IMR-90 (cell line): ENCODE measurements around the gene CACNA2D1. TPM values are rescaled to one million over a fixed set of nuclear protein-coding genes. Genes with fewer than 3 reads are reported as not detected.

ENCODE experiments used
- ATAC-seq: fragments of 200-7000 bp; cut with Tn5 transposase; 2 replicates; pipeline ENCODE4 v1.9.1; 2020; ENCODE audit warnings: low read depth, mild to moderate bottlenecking, moderate library complexity
- BruUV-seq: library from RNA; stranded (reverse); fragments of 400-500 nt; replicated peaks from 2 replicates; lab custom pipeline; 2021; lab: Mats Ljungman, UMichigan
- CTCF ChIA-PET: fragments of 300-600 bp; formaldehyde crosslinking; extraction: SDS; loops from one replicate; lab custom pipeline; 2021; ENCODE audit warnings: antibody characterized with exemption; lab: Yijun Ruan, JAX
- POLR2A ChIA-PET: fragments of 300-600 bp; sonication (Branson Sonifier 250); formaldehyde crosslinking; loops from one replicate; lab custom pipeline; 2022; ENCODE audit warnings: antibody characterized with exemption; ENCODE audit not compliant: unreplicated experiment; lab: Charles Lee
- DNase-seq: peaks from one replicate; pipeline ENCODE4 v3.0.0; 2013
- H2AFZ ChIP-seq: replicated peaks from 2 replicates; pipeline ENCODE3; 2013; ENCODE audit warnings: low read length, mild to moderate bottlenecking; ENCODE audit not compliant: poor library complexity
- H2AK5ac ChIP-seq: 2 replicates; pipeline ENCODE4 v1.6.1; 2013; ENCODE audit warnings: low read depth, low read length, inconsistent platforms
- H2AK9ac ChIP-seq: replicated peaks from 2 replicates; pipeline ENCODE3; 2013; ENCODE audit warnings: mild to moderate bottlenecking, low read depth, low read length, moderate library complexity; ENCODE audit not compliant: poor library complexity
- H2BK120ac ChIP-seq: 2 replicates; pipeline ENCODE4 v1.6.1; 2013; ENCODE audit warnings: low read depth, low read length, inconsistent platforms
- H2BK15ac ChIP-seq: 3 replicates; pipeline ENCODE4 v1.6.1; 2013; ENCODE audit warnings: low read depth, low read length, inconsistent platforms
- H2BK20ac ChIP-seq: 2 replicates; pipeline ENCODE4 v1.6.1; 2013; ENCODE audit warnings: low read depth, mild to moderate bottlenecking, inconsistent platforms, low read length, moderate library complexity
- H2BK5ac ChIP-seq: 2 replicates; pipeline ENCODE4 v1.6.1; 2013; ENCODE audit warnings: mild to moderate bottlenecking, low read depth, low read length, inconsistent platforms; ENCODE audit not compliant: poor library complexity, severe bottlenecking
- H3K14ac ChIP-seq: replicated peaks from 2 replicates; pipeline ENCODE4 v1.6.1; 2013; ENCODE audit warnings: low read depth, low read length, inconsistent platforms
- H3K18ac ChIP-seq: 2 replicates; pipeline ENCODE4 v1.6.1; 2013; ENCODE audit warnings: low read depth, low read length, control low read depth
- H3K23ac ChIP-seq: 2 replicates; pipeline ENCODE4 v1.6.1; 2013; ENCODE audit warnings: low read depth, low read length, inconsistent platforms
- H3K27ac ChIP-seq: 2 replicates; pipeline ENCODE4 v1.5.1; 2013; ENCODE audit warnings: mild to moderate bottlenecking, control low read depth, low read length; ENCODE audit not compliant: insufficient read depth
- H3K27me3 ChIP-seq: 2 replicates; pipeline ENCODE4 v1.6.1; 2013; ENCODE audit warnings: low read length; ENCODE audit not compliant: control insufficient read depth, insufficient read depth
- H3K36me3 ChIP-seq: 2 replicates; pipeline ENCODE4 v1.6.1; 2013; ENCODE audit warnings: low read length, mixed read lengths; ENCODE audit not compliant: control insufficient read depth, insufficient read depth
- H3K4ac ChIP-seq: 2 replicates; pipeline ENCODE4 v1.6.1; 2013; ENCODE audit warnings: low read depth, low read length, inconsistent platforms
- H3K4me1 ChIP-seq: 2 replicates; pipeline ENCODE4 v1.6.1; 2013; ENCODE audit warnings: low read length, mixed read lengths; ENCODE audit not compliant: control insufficient read depth, insufficient read depth
- H3K4me2 ChIP-seq: 2 replicates; pipeline ENCODE4 v1.6.1; 2013; ENCODE audit warnings: low read depth, mild to moderate bottlenecking, control low read depth, low read length, moderate library complexity
- H3K4me3 ChIP-seq: 2 replicates; pipeline ENCODE4 v1.5.1; 2013; ENCODE audit warnings: low read depth, mild to moderate bottlenecking, control low read depth, low read length, moderate library complexity; ENCODE audit not compliant: insufficient read depth
- H3K56ac ChIP-seq: 2 replicates; pipeline ENCODE4 v1.6.1; 2013; ENCODE audit warnings: low read length, inconsistent platforms; ENCODE audit not compliant: insufficient read depth; ENCODE audit errors: extremely low read depth
- H3K79me1 ChIP-seq, 2 experiments: 2 replicates each; pipeline ENCODE4 v1.6.1; 2013; ENCODE audit warnings: low read length in 2 of 2, inconsistent platforms in 1 of 2, low read depth in 1 of 2
- H3K9ac ChIP-seq: 2 replicates; pipeline ENCODE4 v1.6.1; 2013; ENCODE audit warnings: low read depth, low read length, control low read depth
- H3K9me1 ChIP-seq: 2 replicates; pipeline ENCODE4 v1.6.1; 2013; ENCODE audit warnings: low read length, inconsistent platforms; ENCODE audit not compliant: insufficient read depth
- H3K9me3 ChIP-seq: 2 replicates; pipeline ENCODE4 v1.6.1; 2013; ENCODE audit warnings: low read length; ENCODE audit not compliant: control insufficient read depth, insufficient read depth
- H4K20me1 ChIP-seq: 2 replicates; pipeline ENCODE4 v1.6.1; 2013; ENCODE audit warnings: low read length, inconsistent platforms; ENCODE audit not compliant: insufficient read depth
- H4K5ac ChIP-seq: 2 replicates; pipeline ENCODE4 v1.6.1; 2013; ENCODE audit warnings: mild to moderate bottlenecking, low read depth, low read length, control low read depth
- H4K8ac ChIP-seq, 2 experiments: 2 replicates each; pipeline ENCODE4 v1.6.1; 2013; ENCODE audit warnings: low read depth in 2 of 2, low read length in 2 of 2, control low read depth in 1 of 2, inconsistent platforms in 1 of 2
- H4K91ac ChIP-seq: 2 replicates; pipeline ENCODE4 v1.6.1; 2013; ENCODE audit warnings: low read depth, low read length, inconsistent platforms; ENCODE audit not compliant: insufficient read depth
- BHLHE40 ChIP-seq: fragments of 150-350 bp; IDR thresholded peaks from 2 replicates; pipeline ENCODE4 v1.6.1; 2016; ENCODE audit warnings: mild to moderate bottlenecking, low read depth, low read length
- CEBPB ChIP-seq: IDR thresholded peaks from 2 replicates; pipeline ENCODE4 v1.6.1; 2012; ENCODE audit warnings: low read depth, low read length, improper control_type of control experiment
- CHD1 ChIP-seq: IDR thresholded peaks from 2 replicates; pipeline ENCODE4 v1.6.1; 2012; ENCODE audit warnings: low read depth, low read length, improper control_type of control experiment
- FOS ChIP-seq: fragments of 150-350 bp; IDR thresholded peaks from 2 replicates; pipeline ENCODE4 v1.6.1; 2016; ENCODE audit warnings: low read depth, low read length
- MAFK ChIP-seq: IDR thresholded peaks from 2 replicates; pipeline ENCODE4 v1.6.1; 2012; ENCODE audit warnings: low read depth, low read length, improper control_type of control experiment
- MAZ ChIP-seq: IDR thresholded peaks from 2 replicates; pipeline ENCODE4 v1.6.1; 2012; ENCODE audit warnings: low read depth, mild to moderate bottlenecking, low read length, improper control_type of control experiment, moderate library complexity, borderline replicate concordance
- MXI1 ChIP-seq: IDR thresholded peaks from 2 replicates; pipeline ENCODE4 v1.6.1; 2012; ENCODE audit warnings: low read depth, mild to moderate bottlenecking, low read length, moderate library complexity, borderline replicate concordance
- NFE2L2 ChIP-seq: fragments of 150-350 bp; IDR thresholded peaks from 2 replicates; pipeline ENCODE4 v1.6.1; 2016; ENCODE audit warnings: low read depth, mild to moderate bottlenecking, low read length
- POLR2A ChIP-seq: IDR thresholded peaks from 2 replicates; pipeline ENCODE4 v1.6.1; 2012; ENCODE audit warnings: mild to moderate bottlenecking, low read depth, low read length
- RAD21 ChIP-seq: IDR thresholded peaks from 2 replicates; pipeline ENCODE4 v1.6.1; 2012; ENCODE audit warnings: low read length, improper control_type of control experiment
- RCOR1 ChIP-seq: IDR thresholded peaks from 2 replicates; pipeline ENCODE4 v1.6.1; 2012; ENCODE audit warnings: mild to moderate bottlenecking, low read length, improper control_type of control experiment; ENCODE audit not compliant: insufficient replicate concordance
- RFX5 ChIP-seq: IDR thresholded peaks from 2 replicates; pipeline ENCODE4 v1.8.0; 2012; ENCODE audit warnings: low read depth, mild to moderate bottlenecking, low read length, moderate library complexity
- SMC3 ChIP-seq: fragments of 150-350 bp; IDR thresholded peaks from 2 replicates; pipeline ENCODE4 v1.6.1; 2016; ENCODE audit warnings: low read depth, mild to moderate bottlenecking, antibody characterized with exemption, low read length, moderate library complexity
- WGBS, 2 experiments: methylation state at CpG; one replicate each; pipeline versions ENCODE4 v1.1.5 to v1.1.7; 2013; ENCODE audit warnings: missing lambda C conversion rate in 2 of 2; ENCODE audit not compliant: insufficient read length in 1 of 2; ENCODE audit errors: extremely low coverage in 2 of 2; 5-methylcytosine and 5-hydroxymethylcytosine counted together
- dilution Hi-C: fragments of 300-500 bp; cut with HindIII; formaldehyde crosslinking; loops from one replicate; pipeline ENCODE4 v1.14.3; 2018; ENCODE audit warnings: low sequenced_read_pairs; ENCODE audit not compliant: unreplicated experiment
- in situ Hi-C: fragments of 300-500 bp; cut with MboI; formaldehyde crosslinking; loops from 3 replicates; pipeline ENCODE4 v1.14.3; 2019; ENCODE audit warnings: low sequenced_read_pairs, inconsistent platforms, mixed read lengths
- intact Hi-C: fragments of 100-400 bp; cut with micrococcal nuclease; formaldehyde crosslinking; loops from 2 replicates; pipeline ENCODE4 v1.10.0; 2022
- polyA plus RNA-seq, 3 experiments: library from polyadenylated mRNA; depleted of rRNA; stranded (reverse); fragments of >200 nt; gene quantifications; 2 replicates each; pipeline ENCODE4 v1.2.3, GENCODE V29; 2012; ENCODE audit warnings: low replicate concordance in 1 of 3
- total RNA-seq: library from RNA; depleted of rRNA; stranded (reverse); fragments of >200 nt; gene quantifications from 2 replicates; pipeline ENCODE4 v1.2.3, GENCODE V29; 2012
- TF ChIP-seq, protein P1 (sequence below): conservative IDR thresholded peaks from 2 replicates; pipeline ENCODE4 v1.5.1; 2012; ENCODE audit warnings: mild to moderate bottlenecking, low read depth, low read length, improper control_type of control experiment
- TF ChIP-seq, protein P2 (sequence below): fragments of 150-350 bp; IDR thresholded peaks from 2 replicates; pipeline ENCODE4 v1.6.1; 2017; ENCODE audit warnings: mild to moderate bottlenecking, antibody characterized with exemption, low read length, low read depth
- TF ChIP-seq, protein P3 (sequence below): fragments of 150-350 bp; IDR thresholded peaks from 2 replicates; pipeline ENCODE4 v1.6.1; 2016; ENCODE audit warnings: low read depth, mild to moderate bottlenecking, low read length, moderate library complexity, borderline replicate concordance

Gene CACNA2D1
- total and polyA plus RNA-seq, 2 of the 4 experiments (the other 2 are of a cell fraction): 5.8 to 21.9 TPM

DNA sequence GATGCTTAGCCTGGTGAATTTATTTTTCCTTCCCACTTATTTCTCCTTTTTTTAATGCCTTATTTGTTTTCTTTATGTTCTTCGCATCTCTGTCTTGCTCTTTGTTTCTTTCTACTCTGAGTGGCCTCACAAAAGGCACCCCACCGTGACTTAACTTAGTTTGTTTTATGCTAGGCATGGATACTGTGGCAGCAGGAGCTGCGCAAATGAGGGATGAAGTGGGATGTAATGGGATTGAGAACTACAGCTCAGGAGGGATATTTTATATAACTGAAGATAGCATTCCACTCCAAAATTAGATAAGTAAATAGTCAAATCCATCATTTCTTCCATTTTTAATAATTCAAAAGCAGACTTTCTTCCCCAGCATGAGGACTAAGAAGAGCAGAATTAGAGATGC is 1.7 kb upstream of the CACNA2D1 start:
- DNase-seq (no peak), ATAC-seq (no peak)
- Histone ChIP-seq H3K4me2 (no peak overlapping the region), H4K5ac (no peak overlapping the region), H3K4me3 (no peak overlapping the region), H2BK15ac (no peak overlapping the region), H2AK9ac (no peak overlapping the region), H3K9me1 (peaks cover 3% of the 10 kb centered on the region; the same call in 1 of the 2 replicates), H4K91ac (no peak overlapping the region), H2BK20ac (no peak overlapping the region), H2AFZ (no peak overlapping the region), H3K9ac (no peak overlapping the region), H2BK5ac (no peak overlapping the region), H3K4me1 (peaks cover 2% of the 10 kb centered on the region), H3K56ac (no peak overlapping the region; the same call in 1 of the 2 replicates), H3K4ac (no peak overlapping the region), H2AK5ac (no peak overlapping the region), H3K14ac (no peak overlapping the region), H3K18ac (no peak overlapping the region), H2BK120ac (no peak overlapping the region), H4K8ac (no peak overlapping the region), H3K27me3 (no peaks in the 10 kb centered on the region), H3K79me1 (peaks cover 4 to 12% of the 10 kb centered on the region in 2 experiments; a peak in 3 of 4 replicates), H4K20me1 (no peaks in the 10 kb centered on the region), H3K9me3 (no peaks in the 10 kb centered on the region), H3K36me3 (no peaks in the 10 kb centered on the region), H3K23ac (no peak overlapping the region), H3K27ac (no peak overlapping the region)
- intact Hi-C loops: loop anchor here (2.0 kb wide), 1 partner anchor 128 kb away; no protein-coding TSS in a partner anchor
- no peak for TF ChIP-seq CEBPB
- TF ChIP-seq RCOR1: no peak
- TF ChIP-seq MAFK: no peak
- TF ChIP-seq MXI1: no peak
- TF ChIP-seq, protein P1, sequence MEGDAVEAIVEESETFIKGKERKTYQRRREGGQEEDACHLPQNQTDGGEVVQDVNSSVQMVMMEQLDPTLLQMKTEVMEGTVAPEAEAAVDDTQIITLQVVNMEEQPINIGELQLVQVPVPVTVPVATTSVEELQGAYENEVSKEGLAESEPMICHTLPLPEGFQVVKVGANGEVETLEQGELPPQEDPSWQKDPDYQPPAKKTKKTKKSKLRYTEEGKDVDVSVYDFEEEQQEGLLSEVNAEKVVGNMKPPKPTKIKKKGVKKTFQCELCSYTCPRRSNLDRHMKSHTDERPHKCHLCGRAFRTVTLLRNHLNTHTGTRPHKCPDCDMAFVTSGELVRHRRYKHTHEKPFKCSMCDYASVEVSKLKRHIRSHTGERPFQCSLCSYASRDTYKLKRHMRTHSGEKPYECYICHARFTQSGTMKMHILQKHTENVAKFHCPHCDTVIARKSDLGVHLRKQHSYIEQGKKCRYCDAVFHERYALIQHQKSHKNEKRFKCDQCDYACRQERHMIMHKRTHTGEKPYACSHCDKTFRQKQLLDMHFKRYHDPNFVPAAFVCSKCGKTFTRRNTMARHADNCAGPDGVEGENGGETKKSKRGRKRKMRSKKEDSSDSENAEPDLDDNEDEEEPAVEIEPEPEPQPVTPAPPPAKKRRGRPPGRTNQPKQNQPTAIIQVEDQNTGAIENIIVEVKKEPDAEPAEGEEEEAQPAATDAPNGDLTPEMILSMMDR: no peak
- TF ChIP-seq RAD21: no peak
- TF ChIP-seq, protein P2, sequence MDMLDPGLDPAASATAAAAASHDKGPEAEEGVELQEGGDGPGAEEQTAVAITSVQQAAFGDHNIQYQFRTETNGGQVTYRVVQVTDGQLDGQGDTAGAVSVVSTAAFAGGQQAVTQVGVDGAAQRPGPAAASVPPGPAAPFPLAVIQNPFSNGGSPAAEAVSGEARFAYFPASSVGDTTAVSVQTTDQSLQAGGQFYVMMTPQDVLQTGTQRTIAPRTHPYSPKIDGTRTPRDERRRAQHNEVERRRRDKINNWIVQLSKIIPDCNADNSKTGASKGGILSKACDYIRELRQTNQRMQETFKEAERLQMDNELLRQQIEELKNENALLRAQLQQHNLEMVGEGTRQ: no peak
- TF ChIP-seq, protein P3, sequence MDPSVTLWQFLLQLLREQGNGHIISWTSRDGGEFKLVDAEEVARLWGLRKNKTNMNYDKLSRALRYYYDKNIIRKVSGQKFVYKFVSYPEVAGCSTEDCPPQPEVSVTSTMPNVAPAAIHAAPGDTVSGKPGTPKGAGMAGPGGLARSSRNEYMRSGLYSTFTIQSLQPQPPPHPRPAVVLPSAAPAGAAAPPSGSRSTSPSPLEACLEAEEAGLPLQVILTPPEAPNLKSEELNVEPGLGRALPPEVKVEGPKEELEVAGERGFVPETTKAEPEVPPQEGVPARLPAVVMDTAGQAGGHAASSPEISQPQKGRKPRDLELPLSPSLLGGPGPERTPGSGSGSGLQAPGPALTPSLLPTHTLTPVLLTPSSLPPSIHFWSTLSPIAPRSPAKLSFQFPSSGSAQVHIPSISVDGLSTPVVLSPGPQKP: no peak
- no peak for TF ChIP-seq BHLHE40
- no peak for TF ChIP-seq MAZ
- TF ChIP-seq POLR2A: no peak
- TF ChIP-seq RFX5: no peak
- no peak for TF ChIP-seq FOS
- TF ChIP-seq CHD1: no peak
- TF ChIP-seq SMC3: no peak
- no peak for TF ChIP-seq NFE2L2
- ChIA-PET CTCF (no interaction called here), POLR2A (no interaction called here)
- BruUV-seq: no TSS peak
- in situ Hi-C loops: no loop called here
- WGBS, 2 experiments: no CpG with 5 or more reads among the region's 3 CpGs
- dilution Hi-C loops: no loop called here
